GM21786 (cell line): ENCODE results near the gene ACSS1.

ENCODE experiments used
- ATAC-seq: cut with Tn5 transposase; IDR thresholded peaks from one replicate; pipeline ENCODE4 v1.9.1; 2021; ENCODE audit not compliant: unreplicated experiment

Gene ACSS1

DNA sequence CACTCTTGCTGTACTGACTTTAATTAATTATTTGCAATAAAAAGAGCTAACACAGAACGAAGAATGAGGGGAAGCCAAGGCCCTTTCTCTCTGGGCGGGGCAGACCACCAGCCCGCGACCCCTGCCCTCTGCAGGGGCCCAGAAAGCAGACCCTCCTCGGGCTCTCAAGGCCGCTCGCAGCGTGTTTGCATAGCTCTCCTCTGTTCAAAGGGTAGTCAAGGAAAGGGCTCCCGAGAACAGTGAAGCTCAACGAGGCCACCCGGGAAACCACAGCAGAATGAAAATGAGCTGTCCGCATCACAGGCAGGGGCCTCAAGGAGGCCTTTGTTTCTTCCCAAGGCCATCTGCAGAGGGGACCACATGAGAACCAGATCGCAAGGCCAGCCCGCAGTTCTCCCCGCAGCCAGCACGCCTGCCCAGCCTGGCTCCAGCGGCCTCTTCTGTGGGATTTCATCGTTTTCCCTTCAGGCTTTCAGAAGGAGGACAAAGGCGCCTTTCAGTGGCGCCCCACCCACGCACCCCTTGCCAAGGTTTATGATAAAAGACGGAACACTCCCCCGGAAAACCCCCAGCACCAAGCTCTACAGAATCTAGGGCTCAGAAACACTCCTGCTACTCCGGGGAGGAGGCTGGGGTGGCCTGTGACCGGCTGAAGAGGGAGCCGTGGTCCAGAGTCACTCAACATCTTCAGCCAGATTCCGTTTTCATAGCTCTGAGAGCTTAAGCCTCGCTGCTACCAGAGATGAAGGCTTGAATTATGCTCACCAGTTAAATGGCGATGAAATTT, 25.3 kb downstream of the ACSS1 start:
- no peak for ATAC-seq

DNA sequence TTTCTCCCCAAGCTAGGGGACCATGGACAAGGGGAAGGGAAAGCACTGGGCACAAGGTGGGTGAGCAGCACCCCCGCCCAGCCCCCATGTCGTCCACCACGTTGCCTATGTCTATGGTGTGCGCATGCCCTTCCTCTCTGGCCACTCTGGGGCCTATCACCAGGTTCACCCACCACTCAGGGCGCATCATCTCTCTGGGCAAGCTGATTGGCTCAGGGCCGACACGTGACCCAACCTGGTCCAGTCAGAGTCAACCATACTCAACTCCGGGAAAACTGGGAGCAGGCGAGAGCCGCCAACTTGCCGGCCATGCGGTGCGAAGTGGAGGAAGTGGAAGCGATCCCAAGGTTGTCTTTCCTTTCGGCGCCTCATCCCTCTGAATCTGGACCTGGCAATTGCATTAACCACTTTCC, 25.9 kb downstream of the ACSS1 start:
- no peak for ATAC-seq

DNA sequence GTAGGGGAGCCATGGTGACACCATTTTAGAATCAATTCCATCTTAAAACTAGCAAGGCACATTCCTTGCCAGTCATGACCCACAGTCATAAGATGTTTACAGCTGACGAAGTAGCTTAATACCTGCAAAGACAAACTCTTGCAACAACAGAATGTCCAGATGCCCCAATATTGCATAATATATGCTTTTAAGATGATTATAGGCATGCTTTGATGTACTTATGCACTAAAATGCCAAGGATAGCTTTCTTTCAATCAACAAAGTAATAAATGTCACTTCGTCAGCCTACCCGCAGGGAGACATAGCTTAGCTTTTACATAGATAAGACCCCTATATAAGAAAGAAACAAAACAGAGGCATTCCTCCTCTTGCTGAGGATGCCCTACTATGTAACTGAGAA, 26.7 kb downstream of the ACSS1 start:
- no peak for ATAC-seq

DNA sequence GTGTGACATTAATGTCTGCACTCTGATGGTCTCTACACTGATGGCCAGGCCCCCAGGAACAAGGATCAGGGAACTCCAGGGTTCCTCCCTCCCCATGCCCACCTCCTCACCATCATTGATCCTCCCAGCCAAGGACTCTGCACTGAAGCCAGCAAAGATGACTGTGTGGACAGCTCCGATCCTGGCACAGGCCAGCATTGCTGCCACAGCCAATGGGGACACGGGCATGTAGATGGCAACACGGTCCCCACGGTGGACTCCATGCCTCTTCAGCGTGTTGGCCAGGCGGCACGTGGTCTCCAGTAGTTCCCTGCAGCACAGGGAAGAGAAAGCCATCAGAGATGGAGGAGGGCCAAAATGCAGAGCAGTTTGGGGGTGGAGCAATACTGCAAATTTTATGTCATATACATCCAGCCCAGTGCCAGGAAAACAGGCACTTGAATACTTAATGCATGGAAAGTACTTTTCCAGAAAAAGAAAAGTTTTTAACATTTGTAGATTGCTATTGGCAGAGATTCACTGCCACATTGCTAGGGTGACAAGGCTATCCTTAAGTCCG, 27.2 kb downstream of the ACSS1 start:
- no peak for ATAC-seq

DNA sequence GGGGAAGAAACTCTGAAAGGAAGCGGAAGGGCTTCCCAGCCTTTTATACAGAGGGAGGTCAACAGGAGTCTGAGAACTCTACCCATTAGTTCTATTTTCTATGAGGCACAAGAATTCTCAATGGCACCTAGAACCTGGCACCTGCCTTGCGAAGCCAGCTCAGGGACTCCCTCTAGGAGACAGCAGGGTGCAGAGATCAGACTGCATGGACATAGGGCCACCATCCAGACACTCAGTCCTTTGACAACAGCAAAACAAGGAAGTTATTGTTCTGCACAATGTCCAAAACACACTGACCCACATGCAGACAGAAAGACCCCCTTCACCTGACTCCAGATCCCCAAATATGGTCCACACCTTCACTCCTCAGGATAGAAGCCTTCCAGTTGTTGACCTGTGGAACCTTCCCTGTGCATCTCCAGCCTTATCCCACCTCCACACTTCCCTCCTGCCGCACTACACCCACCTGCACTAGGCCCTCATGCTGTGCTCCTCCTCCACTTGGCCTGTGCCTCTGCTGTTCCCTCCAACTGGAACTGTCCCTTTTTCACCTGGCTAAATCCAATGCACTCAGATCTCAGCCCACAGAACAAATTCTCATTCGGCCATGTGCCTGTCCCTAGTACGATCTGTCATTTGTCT, 27.8 kb downstream of the ACSS1 start:
- no peak for ATAC-seq

DNA sequence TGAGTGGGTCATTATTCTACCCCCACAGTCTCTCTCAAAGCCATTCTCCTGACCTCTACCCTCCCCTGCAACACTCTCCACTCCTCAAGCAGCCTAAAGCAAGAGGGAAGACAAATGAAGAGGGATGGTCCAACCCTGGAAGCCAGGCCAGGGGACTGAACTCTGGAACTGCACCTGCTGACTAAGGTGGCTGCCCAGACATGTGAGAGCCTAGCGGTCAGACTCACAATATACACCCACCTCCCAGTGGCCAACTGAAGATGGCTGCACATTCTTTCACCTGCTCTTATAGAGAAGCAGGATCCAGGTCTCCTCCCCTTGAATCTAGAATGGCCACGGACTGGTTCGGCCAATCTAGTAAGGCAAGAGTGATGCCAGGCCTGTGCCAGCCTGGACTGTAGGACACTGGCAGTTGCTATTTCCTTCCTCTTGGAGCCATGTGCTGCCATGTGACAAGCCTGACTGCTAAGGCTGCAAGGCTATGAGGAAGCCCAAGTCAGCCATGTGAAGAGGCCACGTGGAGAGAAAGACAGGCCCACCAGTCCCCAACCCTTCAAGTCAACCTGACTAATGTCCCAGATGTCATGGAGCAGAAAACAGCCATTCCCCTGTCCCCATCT, 31.8 kb downstream of the ACSS1 start:
- ATAC-seq, result no peak

DNA sequence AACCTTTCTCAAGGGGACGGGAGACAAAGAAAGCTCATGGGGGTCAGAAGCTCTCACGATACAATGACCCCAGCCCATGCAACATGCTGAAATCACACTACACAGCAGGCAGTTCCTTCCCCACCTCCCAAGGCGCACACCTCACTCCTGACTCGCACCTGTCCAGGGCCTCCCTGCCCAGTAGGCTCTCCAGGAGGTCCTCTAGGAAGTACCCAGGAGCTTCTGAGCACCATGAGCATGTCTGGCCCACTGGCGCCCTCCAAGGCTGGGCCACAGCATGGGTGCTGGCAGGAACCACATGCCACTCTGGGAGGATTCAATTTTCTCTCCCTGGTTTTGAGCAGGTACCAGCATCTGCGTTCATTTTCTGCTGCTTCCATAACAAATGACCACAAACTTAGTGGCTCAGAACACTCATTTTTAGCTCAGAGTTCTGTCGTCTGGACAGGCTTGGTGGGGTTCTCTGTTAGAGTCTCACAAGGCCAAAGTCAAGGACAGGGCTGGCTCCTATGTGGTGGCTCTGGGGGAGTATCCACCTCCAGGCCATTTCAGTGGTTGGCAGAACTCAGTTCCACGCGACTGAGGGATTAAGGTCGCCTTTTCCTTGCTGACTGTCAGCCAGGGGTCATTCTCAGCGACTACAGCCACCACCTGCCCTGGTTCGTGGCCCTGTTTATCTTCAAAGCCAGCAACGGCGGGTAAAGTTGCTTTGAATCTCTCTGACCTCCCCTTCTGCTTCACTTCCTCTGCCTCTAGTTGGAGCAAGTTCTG, 32.7 kb downstream of the ACSS1 start:
- no peak for ATAC-seq

DNA sequence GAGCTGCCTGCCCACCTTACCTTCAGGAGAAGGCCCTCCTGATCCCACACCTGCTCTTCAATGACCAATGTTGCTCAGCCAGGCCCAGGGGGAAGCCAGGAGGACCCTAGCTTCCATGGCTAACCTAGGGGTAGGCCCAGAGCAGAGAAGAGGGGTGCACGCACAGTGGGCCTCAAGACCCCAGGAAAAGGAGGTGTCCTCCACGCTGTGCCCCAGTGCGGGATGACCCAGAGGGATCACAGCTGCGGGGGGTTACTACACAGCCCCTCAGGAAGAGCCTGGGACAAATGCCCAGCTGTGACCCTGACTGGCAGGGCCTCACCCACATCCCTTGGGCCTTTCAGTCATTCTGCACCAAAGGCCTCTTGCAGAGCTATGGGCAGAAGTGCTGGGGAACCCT, 33.8 kb downstream of the ACSS1 start:
- ATAC-seq, result no peak

DNA sequence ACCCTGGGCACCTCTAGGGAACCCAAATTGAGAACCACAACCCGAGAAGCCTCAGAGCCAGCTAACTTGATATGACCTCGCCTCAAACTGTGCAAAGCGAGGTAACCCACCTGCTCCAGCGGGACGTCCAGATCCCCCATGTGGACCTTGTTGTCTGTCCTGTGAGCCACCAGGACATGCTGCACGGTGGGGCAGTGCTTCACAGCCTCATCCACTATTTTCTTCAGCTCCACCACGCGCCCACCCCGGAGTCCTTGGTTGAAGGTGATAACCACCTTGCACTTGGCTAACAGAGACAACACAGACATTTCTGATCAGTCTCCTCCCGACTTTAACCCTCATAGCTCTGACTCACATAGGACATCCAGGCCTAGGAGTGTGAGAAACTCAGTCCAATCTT, 34.6 kb downstream of the ACSS1 start:
- ATAC-seq, result no peak

DNA sequence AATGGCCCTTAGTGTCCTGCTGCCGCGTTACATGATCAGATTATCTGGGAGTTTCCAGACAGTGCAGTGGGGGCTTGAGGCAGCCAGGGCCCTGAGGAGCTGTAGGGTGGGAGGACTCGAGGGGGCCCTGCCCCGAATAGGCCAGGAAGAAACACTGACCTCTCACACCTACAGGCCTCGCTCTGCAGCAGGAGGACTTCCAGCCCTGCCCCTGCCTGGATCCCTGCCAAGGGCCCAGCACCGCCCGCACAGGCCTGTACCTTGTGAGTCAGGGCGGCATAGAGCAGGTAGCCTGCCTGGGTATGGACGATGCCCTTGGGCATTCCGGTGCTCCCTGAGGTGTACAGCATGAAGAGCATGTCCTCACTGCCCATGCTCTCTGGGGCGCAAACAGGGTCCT, 35.3 kb downstream of the ACSS1 start:
- no peak for ATAC-seq

DNA sequence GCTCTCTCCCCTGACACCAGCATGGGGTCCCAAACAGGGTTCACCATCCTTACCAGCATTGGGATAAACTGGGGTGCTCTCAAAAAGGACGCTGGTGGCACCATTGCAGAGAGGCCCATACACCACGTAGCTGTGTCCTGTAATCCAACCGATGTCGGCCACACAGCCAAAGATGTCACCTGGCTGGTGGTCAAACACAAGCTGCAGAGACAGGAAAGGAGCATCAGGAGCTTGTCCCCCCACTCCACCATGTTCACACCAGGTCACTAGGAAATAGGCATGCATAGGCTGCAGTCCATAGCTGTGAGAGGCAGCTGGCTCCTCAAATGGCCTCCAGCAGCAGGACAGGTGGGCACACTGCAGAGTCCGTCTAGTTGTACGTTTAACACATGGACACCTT, 36.6 kb downstream of the ACSS1 start:
- no peak for ATAC-seq

DNA sequence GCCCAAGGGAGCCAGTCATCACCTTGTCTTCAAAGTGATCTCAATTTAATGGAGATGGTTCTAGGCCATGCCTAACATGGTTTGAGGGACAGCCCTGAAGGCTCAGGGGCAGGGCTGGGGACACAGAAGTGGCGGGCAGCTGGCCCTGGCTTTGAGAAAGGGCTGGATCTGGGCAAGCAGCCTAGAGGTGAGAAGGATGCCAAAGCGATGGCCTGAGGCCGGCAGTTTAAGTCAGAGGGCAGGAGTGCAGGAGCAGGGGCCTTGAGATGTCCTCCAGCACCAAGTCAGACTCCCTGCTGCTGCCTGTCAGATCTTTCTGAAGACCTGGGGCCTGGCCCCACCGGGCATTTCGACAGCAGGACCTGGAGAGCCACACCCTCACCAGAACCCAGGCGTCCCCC, 37.0 kb downstream of the ACSS1 start:
- no peak for ATAC-seq

DNA sequence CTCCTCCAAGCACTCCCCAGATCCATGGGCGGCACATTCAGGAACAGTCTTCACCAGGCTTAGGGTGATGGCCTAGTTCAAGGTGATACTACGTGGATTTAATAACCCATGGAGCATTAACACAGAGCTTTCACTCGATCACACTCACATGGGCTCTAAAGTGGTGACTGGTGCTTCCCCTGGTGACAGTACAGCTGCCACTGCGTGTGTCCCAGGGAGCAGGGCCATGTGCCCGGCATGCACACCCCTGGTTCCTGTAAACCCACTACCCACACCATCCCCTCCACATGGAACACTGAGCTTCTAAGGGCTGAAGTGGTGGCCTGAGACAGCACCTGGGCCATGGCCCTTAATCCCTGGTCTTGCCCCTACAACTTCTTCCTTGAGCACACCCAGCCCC, 37.6 kb downstream of the ACSS1 start:
- no peak for ATAC-seq

DNA sequence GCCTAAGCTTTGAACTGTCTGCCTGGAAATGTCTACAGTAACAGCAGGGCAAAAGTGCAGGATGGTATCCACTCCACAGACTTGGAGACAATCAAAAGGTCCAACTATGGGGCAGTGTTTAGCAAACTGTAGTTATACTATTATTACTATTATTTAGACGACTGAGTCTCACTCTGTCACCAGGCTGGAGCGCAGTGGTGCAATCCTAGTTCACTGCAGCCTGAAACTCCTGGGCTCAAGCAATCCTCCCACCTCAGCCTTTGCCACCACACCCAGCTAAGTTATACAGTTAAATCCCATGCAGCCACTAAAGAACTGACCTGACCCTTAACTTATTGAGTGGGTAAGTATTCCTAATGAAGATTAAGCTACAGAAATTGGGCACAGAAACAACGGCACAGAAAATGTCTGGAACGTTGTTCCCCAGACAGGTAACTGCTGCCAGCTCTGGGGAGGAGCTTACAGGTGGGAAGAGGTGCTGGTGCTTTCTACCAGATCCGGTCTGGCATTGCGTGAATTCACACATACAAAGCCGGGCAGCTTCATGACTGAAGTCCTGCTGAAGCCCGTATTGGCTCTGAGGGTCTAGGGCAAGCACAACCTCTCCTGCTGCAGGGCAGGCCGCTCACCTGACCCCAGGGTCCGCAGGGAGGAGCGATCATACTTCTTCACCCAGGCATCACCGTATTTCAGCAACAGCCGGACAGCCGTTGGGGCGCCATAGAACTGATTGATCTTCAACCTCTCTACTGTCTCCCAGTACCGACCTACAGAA, 38.4 kb downstream of the ACSS1 start:
- no peak for ATAC-seq

DNA sequence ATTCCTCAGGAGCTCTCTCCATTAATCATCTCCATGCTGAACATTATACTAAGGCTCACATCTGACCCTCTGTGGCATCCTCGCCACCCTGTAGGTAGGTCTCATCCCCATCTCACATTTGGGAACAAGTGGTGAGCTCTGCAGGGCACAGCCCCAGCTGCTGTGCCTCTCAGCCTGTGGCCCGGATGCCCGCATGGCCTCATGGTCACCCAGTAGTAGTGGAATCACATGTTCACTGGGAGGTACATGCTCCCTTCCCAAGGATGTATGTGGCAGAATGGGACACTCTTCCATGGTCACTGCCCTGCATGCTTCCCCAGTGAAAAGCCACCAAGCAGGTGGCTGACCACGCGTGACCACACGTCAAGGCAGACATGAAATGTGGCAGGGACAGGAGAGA, 39.1 kb downstream of the ACSS1 start:
- ATAC-seq, result no peak

DNA sequence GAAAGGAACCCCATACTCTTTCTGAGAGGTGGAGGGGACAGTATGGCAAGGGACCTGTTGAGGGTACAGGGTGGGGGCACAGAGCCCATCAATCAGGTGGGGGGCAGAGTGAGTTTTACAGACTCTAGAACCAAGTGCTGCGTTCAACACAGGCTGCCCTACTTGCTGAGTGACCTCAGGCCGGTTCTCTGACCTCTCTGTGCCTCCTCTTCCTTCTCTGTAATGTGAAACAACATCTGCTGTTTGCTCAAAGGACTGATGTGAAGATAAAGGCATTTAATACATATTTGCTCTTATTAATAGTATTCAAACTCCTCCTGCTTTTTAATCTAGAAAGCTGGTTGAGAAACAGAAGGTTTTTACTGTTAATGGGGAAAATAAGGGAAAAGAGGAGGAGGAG, 39.5 kb downstream of the ACSS1 start:
- no peak for ATAC-seq

DNA sequence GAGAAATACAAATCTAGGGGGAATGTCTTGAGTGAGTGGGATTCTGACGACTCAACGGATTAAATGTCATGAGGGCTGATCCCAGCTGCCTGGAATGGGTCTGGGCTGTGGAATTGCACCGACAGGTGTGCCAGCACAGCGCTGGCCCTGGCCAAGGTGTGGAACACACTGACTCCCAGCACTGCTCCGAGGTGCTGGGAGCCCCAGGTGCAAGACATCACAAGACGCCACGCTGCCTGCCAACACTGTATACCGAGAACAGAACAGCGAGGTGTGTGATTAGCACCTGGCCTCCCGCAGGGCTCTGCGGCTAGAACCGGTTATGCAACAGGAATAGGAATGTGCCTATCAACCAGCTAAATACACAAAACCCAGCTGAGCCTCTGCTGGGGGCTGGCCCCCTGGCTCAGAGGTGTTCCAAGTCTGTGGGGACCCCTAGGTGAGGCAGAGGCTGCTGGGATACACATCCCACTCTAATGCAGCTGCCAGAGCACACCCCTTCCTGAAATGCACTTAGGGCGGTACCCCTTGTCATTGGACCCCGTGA, 40.6 kb downstream of the ACSS1 start:
- ATAC-seq, result no peak

DNA sequence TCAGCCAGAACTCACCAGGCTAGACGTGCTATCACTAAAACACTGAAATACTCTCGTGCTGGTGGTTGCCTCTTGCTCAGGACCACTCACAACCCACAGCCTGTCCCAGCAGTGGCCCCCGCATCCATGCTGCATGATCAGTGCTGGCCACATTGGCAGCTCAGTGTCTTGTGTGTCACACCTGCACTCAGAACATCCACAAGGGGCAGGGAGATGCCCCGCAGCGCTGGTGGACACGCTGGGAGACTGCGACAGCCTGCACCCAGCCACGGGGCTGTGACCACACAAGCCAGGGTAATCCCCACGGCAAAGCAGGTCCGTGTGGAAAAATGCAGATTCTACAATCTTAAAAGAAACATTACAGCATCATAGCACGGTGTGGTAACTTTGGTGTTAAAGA, 41.5 kb downstream of the ACSS1 start:
- ATAC-seq, result no peak

DNA sequence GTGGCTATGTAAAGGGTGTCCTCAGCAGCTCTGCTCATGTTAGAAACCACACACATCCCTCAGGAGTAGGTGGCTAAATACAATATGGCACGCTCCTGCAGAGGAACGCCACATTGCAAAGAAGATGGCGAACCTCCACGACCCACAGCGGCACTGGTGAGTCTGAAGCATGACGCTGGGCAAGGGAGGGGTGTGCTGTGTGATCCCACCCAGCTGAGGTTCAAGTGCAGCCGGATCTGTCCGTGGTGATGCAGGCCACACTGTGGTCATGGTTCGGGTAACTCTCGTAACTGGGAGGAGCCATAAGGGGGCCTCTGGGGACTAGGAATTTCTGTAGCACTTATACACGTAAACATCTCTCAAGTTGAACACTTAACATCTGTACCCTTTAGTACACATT, 42.0 kb downstream of the ACSS1 start:
- no peak for ATAC-seq

DNA sequence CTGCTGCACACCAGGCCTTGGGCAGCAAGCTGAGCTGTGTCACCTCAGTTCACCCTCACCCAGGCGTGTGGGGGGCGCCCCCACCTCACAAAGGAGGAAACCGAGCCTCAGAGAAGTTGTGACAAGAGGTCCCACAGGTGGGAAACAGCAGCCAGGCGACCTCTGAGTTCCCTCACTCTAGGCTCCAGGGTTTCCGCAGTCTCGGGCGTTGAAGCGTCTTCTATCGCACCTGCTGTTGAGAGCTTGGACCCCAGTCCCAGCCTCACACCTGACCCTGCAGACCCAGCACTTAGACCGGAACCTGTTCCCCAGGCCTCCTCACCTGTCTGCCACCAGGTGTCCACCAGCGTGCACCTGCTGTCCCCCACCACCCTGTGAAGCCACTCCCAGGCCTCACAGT, 43.1 kb downstream of the ACSS1 start:
- ATAC-seq, result no peak
